ENCODE data around the gene DLG3. TPM values are rescaled to one million over a fixed set of nuclear protein-coding genes. Genes with fewer than 3 reads are reported as not detected.

The DLG3 gene
- total and polyA plus RNA-seq, 12 donors = 5.7 to 13.1 (median 10.4) TPM

DNA sequence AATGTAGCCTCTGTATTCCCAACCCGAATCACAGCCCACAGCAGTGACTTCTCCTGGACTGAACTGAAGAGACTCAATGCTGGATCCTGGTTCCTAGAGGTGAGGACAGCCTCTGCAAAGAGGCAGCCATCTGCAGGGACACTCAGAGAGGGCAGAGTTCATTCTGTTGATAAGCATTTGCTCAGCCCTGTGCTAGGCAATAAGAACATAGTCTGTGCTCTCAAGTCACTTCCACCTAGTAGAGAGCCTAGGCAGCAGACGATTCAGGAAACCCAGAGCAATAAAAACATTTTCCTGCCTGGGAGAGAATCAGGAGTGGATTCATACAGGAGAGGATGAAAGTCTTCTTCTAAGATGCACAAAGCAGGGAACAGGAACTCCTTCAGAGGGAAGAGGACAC lies 17.3 kb upstream of the DLG3 start:
- no peaks in the 10 kb centered on the region for H3K36me3 ChIP-seq
- ATAC-seq (no peak), DNase-seq (no peak)
- WGBS, 2 donors = 66 to 74% methylated on average over 2 of the region's 2 CpGs
- no peaks in the 10 kb centered on the region for H3K4me1 ChIP-seq
- intact Hi-C loops (cut with DNase I) = loop anchor here in 1 of 10 donors (10.0 kb wide), 1 partner anchor 233 kb away; no protein-coding TSS in a partner anchor
- peaks cover 0 to 26% (median 0%) of the 10 kb centered on the region in 7 donors for H3K27me3 ChIP-seq
- no peak overlapping the region for H3K27ac ChIP-seq
- H3K4me3 ChIP-seq = no peak overlapping the region
- no peaks in the 10 kb centered on the region for H3K9me3 ChIP-seq
- TF ChIP-seq, protein P1, sequence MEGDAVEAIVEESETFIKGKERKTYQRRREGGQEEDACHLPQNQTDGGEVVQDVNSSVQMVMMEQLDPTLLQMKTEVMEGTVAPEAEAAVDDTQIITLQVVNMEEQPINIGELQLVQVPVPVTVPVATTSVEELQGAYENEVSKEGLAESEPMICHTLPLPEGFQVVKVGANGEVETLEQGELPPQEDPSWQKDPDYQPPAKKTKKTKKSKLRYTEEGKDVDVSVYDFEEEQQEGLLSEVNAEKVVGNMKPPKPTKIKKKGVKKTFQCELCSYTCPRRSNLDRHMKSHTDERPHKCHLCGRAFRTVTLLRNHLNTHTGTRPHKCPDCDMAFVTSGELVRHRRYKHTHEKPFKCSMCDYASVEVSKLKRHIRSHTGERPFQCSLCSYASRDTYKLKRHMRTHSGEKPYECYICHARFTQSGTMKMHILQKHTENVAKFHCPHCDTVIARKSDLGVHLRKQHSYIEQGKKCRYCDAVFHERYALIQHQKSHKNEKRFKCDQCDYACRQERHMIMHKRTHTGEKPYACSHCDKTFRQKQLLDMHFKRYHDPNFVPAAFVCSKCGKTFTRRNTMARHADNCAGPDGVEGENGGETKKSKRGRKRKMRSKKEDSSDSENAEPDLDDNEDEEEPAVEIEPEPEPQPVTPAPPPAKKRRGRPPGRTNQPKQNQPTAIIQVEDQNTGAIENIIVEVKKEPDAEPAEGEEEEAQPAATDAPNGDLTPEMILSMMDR (IDR thresholded peaks at IDR 0.05) = no peak

DNA sequence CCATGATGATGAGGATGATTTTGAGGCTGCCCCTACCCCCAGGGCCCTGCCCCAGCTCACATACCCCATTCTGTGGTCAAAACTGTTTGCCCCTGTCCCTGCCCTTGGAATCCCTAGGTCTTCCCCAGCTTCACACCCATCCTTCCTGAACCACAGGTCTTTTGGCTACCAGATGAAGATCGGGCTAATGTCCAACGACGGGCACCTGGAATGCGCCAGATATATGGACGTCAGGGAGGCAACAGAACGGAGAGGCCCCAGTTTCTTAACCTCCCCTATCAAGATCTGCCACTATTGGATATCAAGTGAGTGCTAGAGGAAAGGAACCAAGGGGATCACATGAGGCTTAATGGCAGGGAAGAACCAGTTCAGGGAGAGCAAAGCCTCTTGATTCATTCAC lies 14.9 kb upstream of the DLG3 start:
- TF ChIP-seq, protein P1 (IDR thresholded peaks at IDR 0.05) = no peak
- Histone ChIP-seq H3K27ac (no peak overlapping the region), H3K4me3 (no peak overlapping the region), H3K9me3 (no peaks in the 10 kb centered on the region), H3K27me3 (peaks cover 0 to 14% (median 0%) of the 10 kb centered on the region in 7 donors), H3K4me1 (peaks cover 0 to 6% (median 0%) of the 10 kb centered on the region in 9 donors), H3K36me3 (no peaks in the 10 kb centered on the region)
- intact Hi-C loops (cut with DNase I) = loop anchor here in 1 of 10 donors (10.0 kb wide), 1 partner anchor 235 kb away; no protein-coding TSS in a partner anchor
- no peak for ATAC-seq
- 87% methylated on average over 6 of the region's 6 CpGs for whole genome bisulfite sequencing, 2 donors
- DNase-seq = no peak

DNA sequence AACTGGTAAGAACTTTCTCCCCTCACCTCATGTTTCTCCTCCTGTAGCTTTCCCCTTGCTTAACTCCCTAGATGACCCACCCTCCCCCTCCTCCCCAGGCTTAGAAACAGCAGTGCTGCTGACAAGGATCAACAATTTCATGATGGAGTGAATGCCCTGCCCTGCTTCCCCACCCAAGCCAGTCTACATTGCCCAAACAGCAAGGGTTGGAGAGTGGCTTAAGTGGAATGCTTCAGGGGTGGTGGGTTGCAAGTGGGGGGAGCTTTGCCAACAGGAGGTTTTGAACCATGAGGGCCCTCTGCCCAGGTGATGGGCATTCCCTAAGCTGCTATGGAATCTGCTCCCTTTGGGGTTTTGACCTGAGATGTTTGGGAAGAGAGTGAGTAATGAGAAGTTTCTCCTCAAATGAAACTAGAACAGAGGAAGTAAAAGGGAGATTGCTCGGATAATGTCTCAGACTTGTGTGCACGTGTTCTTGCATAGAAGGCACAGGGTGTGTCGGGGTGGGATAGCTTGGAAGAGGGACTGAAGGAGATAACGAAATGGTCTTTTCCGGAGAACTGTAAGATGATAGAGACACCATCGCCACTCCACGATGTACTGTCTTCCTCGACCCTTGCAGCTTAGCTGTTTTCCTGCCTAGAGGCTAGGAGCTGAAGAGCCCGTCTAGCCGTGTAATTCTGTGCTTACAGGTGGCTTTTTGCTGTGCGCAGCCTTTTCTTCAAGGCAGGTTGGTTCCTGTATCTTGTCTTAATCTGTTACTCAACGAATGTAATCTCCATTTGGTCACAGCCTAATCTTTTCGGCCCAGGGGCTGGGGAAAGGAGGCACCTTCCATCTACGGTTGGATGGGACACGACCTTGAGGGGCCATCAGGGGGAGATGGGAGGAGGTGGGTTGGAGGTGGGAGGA lies 11.4 kb upstream of the DLG3 start:
- DNase-seq (no peak), ATAC-seq (no peak)
- Histone ChIP-seq H3K4me3 (peak overlapping the region; percentile 49 to 80 (median 70)), H3K4me1 (peaks cover 0 to 17% (median 6%) of the 10 kb centered on the region in 9 donors), H3K27me3 (peaks cover 0 to 32% (median 0%) of the 10 kb centered on the region in 7 donors), H3K9me3 (no peaks in the 10 kb centered on the region), H3K36me3 (no peaks in the 10 kb centered on the region), H3K27ac (peak overlapping the region in 5 of 10 donors; percentile 76 to 89 (median 88))
- intact Hi-C loops (cut with DNase I) = loop anchor here in 1 of 10 donors (2.0 kb wide), 1 partner anchor 236 kb away; no protein-coding TSS in a partner anchor
- TF ChIP-seq, protein P1 (IDR thresholded peaks at IDR 0.05) = no peak
- 56 to 63% methylated on average over 15 of the region's 15 CpGs for WGBS, 2 donors

DNA sequence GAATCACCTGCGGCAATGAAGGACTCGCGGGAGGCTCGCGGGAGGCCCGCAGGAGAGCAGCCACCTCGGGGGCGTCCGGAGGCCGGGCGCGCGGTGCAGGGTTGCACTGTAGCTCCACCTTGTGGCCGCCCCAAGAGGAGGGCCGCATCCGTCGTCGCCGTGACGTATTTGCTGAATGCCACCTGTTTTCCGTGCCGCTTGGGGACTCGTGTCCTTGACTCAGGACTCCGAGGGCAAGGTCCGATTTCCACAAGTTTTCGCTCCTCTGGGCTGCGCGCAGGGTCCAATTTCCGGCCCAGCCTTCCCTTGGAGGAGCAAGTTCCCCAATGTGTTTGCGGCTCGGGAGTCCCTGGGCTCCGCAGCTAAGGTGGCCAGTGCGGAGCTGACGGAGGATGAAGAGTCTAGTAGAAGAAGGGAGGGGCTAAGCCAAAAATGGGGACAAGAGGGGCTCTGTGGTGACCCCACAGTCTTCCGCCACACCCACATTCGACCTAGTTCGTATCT lies 10.7 kb upstream of the DLG3 start:
- H3K27me3 ChIP-seq = peaks cover 0 to 38% (median 0%) of the 10 kb centered on the region in 7 donors
- DNase-seq (peak; percentile 60 to 70), ATAC-seq (peak; percentile 63 to 90 (median 80))
- H3K27ac ChIP-seq = peak overlapping the region; percentile 4 to 89 (median 85)
- peaks cover 0 to 17% (median 9%) of the 10 kb centered on the region in 9 donors for H3K4me1 ChIP-seq
- intact Hi-C loops (cut with DNase I) = loop anchor here in 1 of 10 donors (2.0 kb wide), 1 partner anchor 237 kb away; no protein-coding TSS in a partner anchor
- TF ChIP-seq, protein P1 (IDR thresholded peaks at IDR 0.05) = peak; percentile 58 to 84 (median 69)
- 1% methylated on average over 33 to 37 of the region's 37 CpGs for WGBS, 2 donors
- peak overlapping the region; percentile 49 to 80 (median 70) for H3K4me3 ChIP-seq
- no peaks in the 10 kb centered on the region for H3K9me3 ChIP-seq
- no peaks in the 10 kb centered on the region for H3K36me3 ChIP-seq

All from heart right ventricle (tissue), 16 donors.